ENCODE measurements around the gene ABCC1.

The ABCC1 gene

DNA sequence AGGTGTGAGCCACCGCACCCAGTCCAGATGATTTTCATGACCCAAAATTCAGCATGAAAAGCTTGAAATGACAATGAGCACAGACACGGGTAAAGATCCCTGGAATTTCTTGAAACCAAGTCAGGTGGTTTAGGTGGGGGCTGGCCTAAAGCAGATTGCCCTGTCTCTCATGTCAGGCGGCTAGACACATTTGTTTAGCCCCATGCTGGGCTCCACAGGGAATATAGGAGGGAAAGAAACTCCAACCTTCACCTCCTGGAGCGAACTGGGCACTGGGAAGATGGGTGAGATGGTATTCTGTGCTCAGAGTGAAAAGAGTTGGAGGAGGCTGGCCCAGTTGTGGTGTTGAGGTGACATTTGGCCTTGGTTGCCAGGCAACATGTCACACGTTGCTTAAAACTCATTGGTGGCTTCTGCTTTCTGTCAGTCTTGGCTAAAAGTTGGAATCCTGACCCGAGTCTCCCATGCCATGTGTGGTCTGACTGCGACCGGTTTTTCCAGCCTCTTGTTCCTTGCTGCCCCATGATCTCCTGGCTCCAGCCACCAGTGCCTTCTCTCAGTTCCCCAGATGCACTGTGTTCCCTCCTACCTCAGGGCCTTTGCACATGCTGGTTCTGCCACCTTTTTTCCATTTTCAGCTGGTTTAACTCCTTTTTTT is 160.2 kb downstream of the ABCC1 start:
- no peak overlapping the region for H2AFZ ChIP-seq (ENCODE audit: low read depth, low read length)
- H3K9ac ChIP-seq (ENCODE audit: low read length): no peak overlapping the region
- no peak overlapping the region for H3K4me3 ChIP-seq (ENCODE audit: low read length)
- no peaks in the 10 kb centered on the region for H4K20me1 ChIP-seq (ENCODE audit: insufficient read depth, low read length)
- no peaks in the 10 kb centered on the region for H3K9me3 ChIP-seq (ENCODE audit: insufficient read depth, low read length)
- no peaks in the 10 kb centered on the region for H3K79me2 ChIP-seq (ENCODE audit: low read length)
- no peak overlapping the region for H3K4me2 ChIP-seq (ENCODE audit: low read length)
- no peaks in the 10 kb centered on the region for H3K27me3 ChIP-seq (ENCODE audit: low read depth, low read length)
- no peak for TF ChIP-seq EZH2phosphoT487 (IDR thresholded peaks at IDR 0.05; ENCODE audit: low read depth)
- TF ChIP-seq, protein P1, sequence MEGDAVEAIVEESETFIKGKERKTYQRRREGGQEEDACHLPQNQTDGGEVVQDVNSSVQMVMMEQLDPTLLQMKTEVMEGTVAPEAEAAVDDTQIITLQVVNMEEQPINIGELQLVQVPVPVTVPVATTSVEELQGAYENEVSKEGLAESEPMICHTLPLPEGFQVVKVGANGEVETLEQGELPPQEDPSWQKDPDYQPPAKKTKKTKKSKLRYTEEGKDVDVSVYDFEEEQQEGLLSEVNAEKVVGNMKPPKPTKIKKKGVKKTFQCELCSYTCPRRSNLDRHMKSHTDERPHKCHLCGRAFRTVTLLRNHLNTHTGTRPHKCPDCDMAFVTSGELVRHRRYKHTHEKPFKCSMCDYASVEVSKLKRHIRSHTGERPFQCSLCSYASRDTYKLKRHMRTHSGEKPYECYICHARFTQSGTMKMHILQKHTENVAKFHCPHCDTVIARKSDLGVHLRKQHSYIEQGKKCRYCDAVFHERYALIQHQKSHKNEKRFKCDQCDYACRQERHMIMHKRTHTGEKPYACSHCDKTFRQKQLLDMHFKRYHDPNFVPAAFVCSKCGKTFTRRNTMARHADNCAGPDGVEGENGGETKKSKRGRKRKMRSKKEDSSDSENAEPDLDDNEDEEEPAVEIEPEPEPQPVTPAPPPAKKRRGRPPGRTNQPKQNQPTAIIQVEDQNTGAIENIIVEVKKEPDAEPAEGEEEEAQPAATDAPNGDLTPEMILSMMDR (IDR thresholded peaks at IDR 0.05; ENCODE audit: low read depth, low read length): no peak
- H3K4me1 ChIP-seq (ENCODE audit: low read length): peaks cover 12% of the 10 kb centered on the region
- peaks cover 64% of the 10 kb centered on the region for H3K36me3 ChIP-seq (replicated peaks; ENCODE audit: low read depth, low read length)
- H3K27ac ChIP-seq (ENCODE audit: low read length): no peak overlapping the region

GRCh38 chr16:16110111-16110490 is 160.7 kb downstream of the ABCC1 start:
- Histone ChIP-seq H3K36me3 (replicated peaks; ENCODE audit: low read depth, low read length) (peaks cover 69% of the 10 kb centered on the region), H3K4me1 (ENCODE audit: low read length) (peaks cover 10% of the 10 kb centered on the region), H2AFZ (ENCODE audit: low read depth, low read length) (no peak overlapping the region), H3K4me2 (ENCODE audit: low read length) (no peak overlapping the region), H3K9ac (ENCODE audit: low read length) (no peak overlapping the region), H4K20me1 (ENCODE audit: insufficient read depth, low read length) (no peaks in the 10 kb centered on the region), H3K27ac (ENCODE audit: low read length) (no peak overlapping the region), H3K27me3 (ENCODE audit: low read depth, low read length) (no peaks in the 10 kb centered on the region), H3K79me2 (ENCODE audit: low read length) (no peaks in the 10 kb centered on the region), H3K4me3 (ENCODE audit: low read length) (no peak overlapping the region), H3K9me3 (ENCODE audit: insufficient read depth, low read length) (no peaks in the 10 kb centered on the region)
- no peak for TF ChIP-seq EZH2phosphoT487 (IDR thresholded peaks at IDR 0.05; ENCODE audit: low read depth)
- TF ChIP-seq, protein P1 (IDR thresholded peaks at IDR 0.05; ENCODE audit: low read depth, low read length): no peak

GRCh38 chr16:16111639-16112038 is 162.2 kb downstream of the ABCC1 start:
- H3K27me3 ChIP-seq (ENCODE audit: low read depth, low read length): no peaks in the 10 kb centered on the region
- peaks cover 77% of the 10 kb centered on the region for H3K36me3 ChIP-seq (replicated peaks; ENCODE audit: low read depth, low read length)

GRCh38 chr16:16112450-16113053 is 163.1 kb downstream of the ABCC1 start:
- H3K27me3 ChIP-seq (ENCODE audit: low read depth, low read length): no peaks in the 10 kb centered on the region
- TF ChIP-seq, protein P1 (IDR thresholded peaks at IDR 0.05; ENCODE audit: low read depth, low read length): no peak
- TF ChIP-seq EZH2phosphoT487 (IDR thresholded peaks at IDR 0.05; ENCODE audit: low read depth): no peak
- H2AFZ ChIP-seq (ENCODE audit: low read depth, low read length): no peak overlapping the region
- 0 out of 2 replicates have a peak, but pooled peaks cover 8% of the 10 kb centered on the region for H3K9me3 ChIP-seq (ENCODE audit: insufficient read depth, low read length)
- no peaks in the 10 kb centered on the region for H4K20me1 ChIP-seq (ENCODE audit: insufficient read depth, low read length)
- H3K36me3 ChIP-seq (replicated peaks; ENCODE audit: low read depth, low read length): peaks cover 81% of the 10 kb centered on the region
- H3K4me1 ChIP-seq (ENCODE audit: low read length): no peaks in the 10 kb centered on the region
- H3K4me3 ChIP-seq (ENCODE audit: low read length): no peak overlapping the region
- H3K4me2 ChIP-seq (ENCODE audit: low read length): no peak overlapping the region
- H3K79me2 ChIP-seq (ENCODE audit: low read length): no peaks in the 10 kb centered on the region
- no peak overlapping the region for H3K27ac ChIP-seq (ENCODE audit: low read length)
- H3K9ac ChIP-seq (ENCODE audit: low read length): no peak overlapping the region

More at GRCh38 chr16:16111639-16112038, 162.2 kb downstream of the ABCC1 start:
- Histone ChIP-seq H3K79me2 (ENCODE audit: low read length) (no peaks in the 10 kb centered on the region), H2AFZ (ENCODE audit: low read depth, low read length) (no peak overlapping the region), H4K20me1 (ENCODE audit: insufficient read depth, low read length) (no peaks in the 10 kb centered on the region), H3K4me3 (ENCODE audit: low read length) (no peak overlapping the region), H3K27ac (ENCODE audit: low read length) (no peak overlapping the region), H3K9me3 (ENCODE audit: insufficient read depth, low read length) (0 out of 2 replicates have a peak, but pooled peaks cover under 1% of the 10 kb centered on the region), H3K9ac (ENCODE audit: low read length) (no peak overlapping the region), H3K4me2 (ENCODE audit: low read length) (no peak overlapping the region), H3K4me1 (ENCODE audit: low read length) (no peaks in the 10 kb centered on the region)
- TF ChIP-seq, protein P1 (IDR thresholded peaks at IDR 0.05; ENCODE audit: low read depth, low read length): no peak
- TF ChIP-seq EZH2phosphoT487 (IDR thresholded peaks at IDR 0.05; ENCODE audit: low read depth): no peak
